CD4-positive, alpha-beta T cell treated with Interleukin-6 for 4 hours (primary cell): ENCODE measurements around the gene RHBDF2.
"Not testable (repeated sequence)": the region's sequence is repeated elsewhere in the genome, so short reads cannot be mapped to it uniquely, and the experiment has no call there.

Experiments used
- DNase-seq: peaks from one replicate; pipeline ENCODE4 v3.0.0-alpha.2; 2020; ENCODE audit warnings: mixed read lengths

Gene RHBDF2

DNA sequence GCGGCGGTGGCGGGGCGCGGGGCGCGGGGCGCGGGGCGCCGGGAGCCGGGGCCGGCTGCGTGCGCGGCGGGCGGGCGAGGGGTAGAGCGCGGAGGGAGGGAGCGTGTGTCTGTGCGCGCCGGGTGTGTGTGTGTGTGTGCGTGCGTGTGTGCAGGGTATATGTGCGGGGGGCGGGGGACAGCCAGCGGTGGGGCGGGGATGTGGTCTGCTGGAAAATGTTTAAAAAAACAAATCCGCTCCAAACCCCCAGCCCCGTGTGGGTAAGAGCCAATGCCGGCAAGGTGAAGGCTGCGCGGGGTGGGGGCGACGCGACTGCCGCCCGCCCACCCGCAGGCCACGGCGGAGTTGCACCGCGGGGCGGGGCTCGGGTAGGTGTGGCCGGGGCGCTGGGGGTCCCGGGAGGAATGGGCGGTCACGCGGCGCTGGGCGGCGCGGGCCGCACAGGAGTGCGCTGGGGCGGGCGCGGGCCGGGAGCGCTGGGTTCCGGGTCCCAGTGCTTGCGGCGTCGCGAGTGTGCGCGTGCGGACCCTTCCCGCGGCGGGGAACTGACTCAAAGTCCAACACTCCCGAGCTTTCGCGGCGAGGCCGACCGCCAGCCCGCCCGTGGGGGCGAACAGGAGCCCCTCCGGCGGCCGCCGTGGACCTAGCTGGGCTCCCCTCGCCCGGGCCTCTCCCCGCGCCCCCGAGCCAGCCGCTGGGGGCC lies 36.5 kb upstream of the RHBDF2 start, which contains the start of gene CYGB:
CYGB (minus strand) TSS at position 132 of the 703 bp plus-strand sequence. CDS start 167 bp downstream, outside the sequence.
- no peak for DNase-seq

DNA sequence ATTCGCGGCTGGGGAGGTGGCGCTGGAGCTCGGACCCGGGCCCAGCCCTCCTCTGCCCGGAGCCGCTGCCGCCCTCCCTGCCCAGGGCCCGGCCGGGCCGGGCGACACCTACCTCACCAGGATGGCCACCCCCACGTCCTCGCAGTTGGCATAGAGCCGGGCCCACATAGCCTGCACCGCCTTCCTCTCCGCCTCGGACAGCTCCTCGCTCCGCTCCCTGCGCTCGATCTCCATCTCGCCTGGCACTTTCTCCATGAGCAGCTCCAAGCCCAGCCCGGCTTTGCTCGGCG lies 36.0 kb upstream of the RHBDF2 start:
- no peak for DNase-seq

DNA sequence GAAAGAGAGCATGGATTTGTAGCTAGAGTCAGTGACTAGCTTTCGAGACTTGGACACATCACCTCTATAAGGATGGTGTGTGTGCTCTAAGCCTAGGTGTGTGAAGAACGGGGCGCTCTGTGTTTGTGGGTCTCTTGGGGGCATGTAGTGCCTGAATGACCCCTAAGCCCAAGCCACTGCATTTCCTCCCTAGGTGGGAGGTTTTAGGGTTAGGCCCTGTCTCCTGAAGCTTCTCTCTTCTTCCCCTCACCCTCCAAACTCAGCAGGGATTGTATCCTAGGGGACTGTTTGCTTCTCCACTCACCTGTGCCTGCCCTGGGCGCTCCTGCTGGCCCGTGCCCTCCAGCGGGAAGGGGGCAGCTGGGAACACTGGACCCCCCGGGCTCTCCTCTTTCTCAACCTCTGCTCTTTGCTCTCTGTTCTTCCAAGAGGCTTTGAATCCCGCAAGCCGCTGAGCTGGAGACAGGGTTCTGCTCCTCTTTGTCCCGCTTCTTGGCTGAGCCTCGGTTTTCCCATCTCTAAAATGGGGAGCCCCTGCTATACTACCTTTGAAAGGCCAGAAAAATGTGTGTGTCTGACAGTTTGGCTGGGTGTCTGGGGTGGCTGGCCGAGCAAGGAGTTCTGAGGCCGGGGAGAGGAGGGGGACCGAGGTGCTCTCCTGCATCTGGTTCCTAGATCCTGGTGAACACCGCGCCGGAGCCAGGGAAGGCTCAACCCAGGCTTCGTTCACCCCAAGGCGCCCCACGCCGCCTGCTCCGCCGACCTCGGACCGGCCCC lies 35.5 kb upstream of the RHBDF2 start:
- no peak for DNase-seq

DNA sequence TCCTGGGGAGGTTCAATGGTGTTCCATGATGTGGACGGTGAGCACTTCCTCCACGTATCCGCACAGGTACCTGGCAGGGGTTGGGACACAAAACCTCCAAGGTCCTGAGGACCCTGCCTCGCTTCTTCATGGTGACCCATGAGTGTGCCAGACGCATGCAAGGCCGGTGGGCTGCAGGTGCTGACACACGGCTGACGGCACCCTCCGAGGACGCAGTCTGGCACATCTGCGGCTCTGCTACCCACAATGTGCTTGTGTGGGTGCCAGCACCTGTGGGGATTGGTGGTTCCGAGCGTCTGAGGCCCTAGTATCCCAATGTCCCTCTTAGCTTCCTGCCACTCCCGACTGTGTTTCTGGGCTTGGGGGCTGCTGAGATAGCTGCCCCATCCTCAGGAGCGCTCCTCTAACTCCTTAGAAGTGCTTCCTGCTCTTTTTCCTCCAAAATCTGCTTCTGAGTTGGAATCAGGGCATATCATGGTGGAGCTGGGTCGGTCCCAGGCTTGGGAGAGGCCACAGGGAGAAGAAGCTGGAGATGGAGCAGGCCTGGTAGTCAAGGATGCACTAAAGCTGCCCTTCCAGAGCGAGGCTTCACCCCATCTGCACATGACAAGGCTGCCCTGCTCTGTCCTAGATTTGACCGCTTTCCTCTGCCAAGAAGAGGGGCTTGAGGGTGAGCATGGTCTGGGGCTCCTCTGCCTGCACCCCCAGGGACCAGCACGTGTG lies 34.7 kb upstream of the RHBDF2 start:
- no peak for DNase-seq

DNA sequence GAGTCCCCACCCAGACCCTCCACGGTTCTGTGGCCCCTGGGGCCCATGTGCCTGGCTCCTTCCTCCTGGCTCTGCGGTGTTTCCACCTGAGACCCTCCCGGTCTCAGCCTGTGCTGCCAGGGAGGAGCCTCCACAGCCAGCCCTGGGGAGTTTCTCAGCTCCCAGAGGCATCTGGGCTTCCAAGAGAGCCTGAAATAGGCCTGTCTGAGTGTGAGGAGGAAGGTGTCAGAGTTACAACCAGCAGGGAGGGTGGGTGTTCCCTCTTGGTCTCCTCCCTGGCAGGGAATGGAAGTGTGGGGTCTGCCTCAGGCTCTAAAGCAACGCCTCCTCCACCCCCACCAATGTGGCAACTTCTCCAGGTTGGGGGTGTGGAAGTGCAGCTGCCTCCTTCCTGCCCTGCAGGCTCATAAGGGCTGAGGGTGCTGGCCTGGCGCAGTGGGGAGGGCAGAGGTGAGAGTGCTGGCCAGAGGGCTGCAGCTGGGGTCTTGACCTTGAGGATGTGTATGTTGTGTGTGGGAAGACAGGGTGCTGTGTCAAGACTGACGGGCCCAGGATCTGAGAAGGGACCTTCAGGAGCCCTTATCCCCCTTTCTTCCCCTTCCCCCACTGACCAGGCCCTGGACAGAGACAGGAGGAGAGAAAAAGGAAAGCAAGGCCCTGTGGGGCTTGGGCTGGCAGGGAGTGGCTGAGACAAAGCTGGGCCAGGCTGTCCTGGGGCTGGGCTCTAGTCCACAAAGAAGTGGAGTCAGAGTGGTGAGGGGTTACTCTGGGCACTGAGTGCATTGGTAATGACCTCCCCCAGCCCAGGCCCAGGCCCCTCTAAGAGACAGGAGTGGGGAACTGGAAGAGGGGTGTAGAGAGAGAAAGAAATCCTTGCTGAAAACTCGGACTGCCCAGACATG lies 33.9 kb upstream of the RHBDF2 start:
- DNase-seq = no peak

GRCh38 chr17:76533640-76534359 lies 32.6 kb upstream of the RHBDF2 start:
- DNase-seq = not testable (repeated sequence)

DNA sequence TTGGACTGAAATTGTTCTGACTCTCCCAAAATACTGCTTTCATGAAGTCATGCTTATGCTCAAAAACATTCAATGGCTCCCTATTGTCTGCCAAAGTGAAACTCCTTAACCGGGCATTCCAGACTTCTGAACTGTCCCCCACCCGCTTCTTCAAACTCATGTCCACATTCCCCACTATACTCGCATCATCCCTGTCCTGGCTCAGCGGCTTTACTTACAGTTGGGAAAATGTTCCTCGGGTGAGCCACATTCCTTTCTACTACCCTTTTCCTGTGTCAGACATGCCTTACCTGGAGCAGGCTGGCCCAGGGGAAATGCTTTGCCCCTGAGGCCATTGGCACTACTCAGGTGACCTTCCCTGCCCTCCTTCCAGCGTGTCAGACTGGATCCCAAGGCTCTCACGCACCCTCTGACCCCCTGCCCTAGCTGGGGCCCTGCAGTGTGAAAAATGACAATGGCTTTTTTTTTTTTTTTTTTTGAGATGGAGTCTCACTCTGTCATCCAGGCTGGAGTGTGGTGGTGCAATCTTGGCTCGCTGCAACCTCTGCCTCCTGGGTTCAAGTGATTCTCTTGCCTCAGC lies 30.9 kb upstream of the RHBDF2 start:
- no peak for DNase-seq

DNA sequence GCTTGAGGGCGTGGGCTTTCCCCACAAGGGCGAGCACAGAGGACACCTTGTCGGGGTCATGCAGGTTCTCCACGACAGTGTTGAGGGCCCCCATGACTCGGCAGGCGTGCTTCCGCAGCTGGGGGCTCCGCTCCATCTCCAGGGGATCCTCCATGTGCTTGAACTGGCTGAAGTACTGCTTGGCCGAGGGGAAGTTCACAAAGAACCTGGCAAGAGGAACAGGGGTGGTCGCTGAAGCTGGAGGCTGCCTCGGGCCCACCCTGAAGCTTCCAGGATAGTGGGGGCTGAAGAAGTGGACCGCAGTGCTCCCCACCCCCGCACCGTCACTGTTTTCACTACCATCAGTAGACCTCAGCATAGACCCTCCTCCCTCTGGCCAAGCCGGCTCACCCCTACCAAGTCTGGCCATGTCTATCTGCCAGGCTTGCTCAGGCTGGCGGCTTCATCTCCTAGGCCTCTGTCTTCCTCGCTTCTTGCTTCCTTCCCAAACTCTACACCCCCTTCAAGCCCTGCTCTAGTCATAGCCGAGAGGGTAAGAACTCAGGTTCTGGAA lies 30.3 kb upstream of the RHBDF2 start:
- DNase-seq = no peak

DNA sequence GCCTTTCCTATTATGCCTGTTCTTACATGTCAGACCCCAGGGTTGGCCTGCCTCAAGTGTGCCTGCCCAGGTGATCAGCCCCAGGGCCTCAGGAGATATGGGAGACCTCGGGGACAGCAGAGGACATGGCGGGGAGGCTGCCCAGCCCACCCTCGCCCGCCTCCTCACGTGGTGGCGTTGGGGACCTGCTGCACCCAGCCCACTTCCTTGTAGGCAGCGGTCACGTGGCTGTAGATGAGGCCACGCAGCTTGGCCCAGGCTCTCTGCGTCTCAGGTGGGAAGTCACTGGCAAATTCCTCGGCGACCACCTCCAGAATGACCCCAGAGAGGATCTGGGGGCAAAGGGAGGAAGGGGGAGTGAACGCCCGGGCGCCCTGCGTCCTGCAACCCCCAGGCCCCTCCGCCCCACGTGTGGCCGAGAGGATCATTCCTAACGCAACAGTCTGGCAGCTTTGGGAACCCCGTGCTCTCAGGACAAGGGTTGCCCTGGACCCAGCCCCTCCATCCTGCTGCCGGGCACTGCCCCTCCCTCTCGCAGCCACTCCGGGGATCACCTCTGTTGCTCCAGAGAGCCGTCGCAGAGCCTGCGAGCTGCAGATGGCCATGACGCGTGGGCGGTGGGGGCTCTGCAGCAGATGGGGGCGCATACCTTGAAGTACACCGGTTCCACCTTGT lies 29.7 kb upstream of the RHBDF2 start:
- no peak for DNase-seq

- no peak for DNase-seq
These were observed 29.0 kb upstream of the RHBDF2 start for GRCh38 chr17:76530095-76530723.

GRCh38 chr17:76529224-76530094 lies 28.2 kb upstream of the RHBDF2 start:
- no peak for DNase-seq

DNA sequence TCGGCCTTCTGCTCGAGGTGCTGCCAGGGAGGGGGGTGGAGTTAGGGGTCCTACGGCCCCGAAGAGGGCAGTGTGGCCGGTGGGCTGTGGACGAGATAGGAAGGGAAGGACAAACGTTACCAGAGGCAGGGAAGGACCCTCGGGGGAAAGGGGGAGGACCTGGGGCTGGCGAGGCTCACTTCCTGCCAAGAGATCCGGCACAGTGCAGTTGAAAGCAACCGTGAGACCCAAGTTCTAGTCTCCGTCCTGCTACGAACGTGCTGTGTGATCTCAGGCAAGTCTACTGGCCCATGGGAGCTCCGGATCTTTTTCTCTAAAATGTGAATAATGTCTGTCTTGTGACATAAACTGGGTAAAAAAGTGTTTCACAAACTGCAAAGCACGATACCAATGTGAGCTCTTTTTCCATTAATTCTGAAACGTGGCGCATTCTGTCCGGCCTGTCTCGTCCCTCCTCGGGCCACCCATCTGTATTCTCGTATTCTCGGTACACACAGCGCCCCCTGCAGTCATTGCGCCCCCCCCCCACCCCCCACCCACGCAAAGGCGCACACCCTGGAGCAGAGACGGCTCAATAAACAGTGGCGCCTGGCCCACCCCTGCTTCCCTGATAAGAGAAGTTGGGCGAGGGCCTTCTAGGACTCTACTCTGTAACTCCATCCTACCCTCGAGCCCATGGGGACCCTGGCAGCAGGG lies 27.5 kb upstream of the RHBDF2 start:
- peak; percentile 16 for DNase-seq

- no peak for DNase-seq
These were observed 26.9 kb upstream of the RHBDF2 start for GRCh38 chr17:76528156-76528527.

- DNase-seq = peak; percentile 76
These were observed 26.3 kb upstream of the RHBDF2 start for GRCh38 chr17:76527430-76528111.

- DNase-seq = not testable (repeated sequence)
These were observed 25.8 kb upstream of the RHBDF2 start for GRCh38 chr17:76527016-76527415.

- DNase-seq = not testable (repeated sequence)
These were observed 24.2 kb upstream of the RHBDF2 start for GRCh38 chr17:76525513-76525833.

DNA sequence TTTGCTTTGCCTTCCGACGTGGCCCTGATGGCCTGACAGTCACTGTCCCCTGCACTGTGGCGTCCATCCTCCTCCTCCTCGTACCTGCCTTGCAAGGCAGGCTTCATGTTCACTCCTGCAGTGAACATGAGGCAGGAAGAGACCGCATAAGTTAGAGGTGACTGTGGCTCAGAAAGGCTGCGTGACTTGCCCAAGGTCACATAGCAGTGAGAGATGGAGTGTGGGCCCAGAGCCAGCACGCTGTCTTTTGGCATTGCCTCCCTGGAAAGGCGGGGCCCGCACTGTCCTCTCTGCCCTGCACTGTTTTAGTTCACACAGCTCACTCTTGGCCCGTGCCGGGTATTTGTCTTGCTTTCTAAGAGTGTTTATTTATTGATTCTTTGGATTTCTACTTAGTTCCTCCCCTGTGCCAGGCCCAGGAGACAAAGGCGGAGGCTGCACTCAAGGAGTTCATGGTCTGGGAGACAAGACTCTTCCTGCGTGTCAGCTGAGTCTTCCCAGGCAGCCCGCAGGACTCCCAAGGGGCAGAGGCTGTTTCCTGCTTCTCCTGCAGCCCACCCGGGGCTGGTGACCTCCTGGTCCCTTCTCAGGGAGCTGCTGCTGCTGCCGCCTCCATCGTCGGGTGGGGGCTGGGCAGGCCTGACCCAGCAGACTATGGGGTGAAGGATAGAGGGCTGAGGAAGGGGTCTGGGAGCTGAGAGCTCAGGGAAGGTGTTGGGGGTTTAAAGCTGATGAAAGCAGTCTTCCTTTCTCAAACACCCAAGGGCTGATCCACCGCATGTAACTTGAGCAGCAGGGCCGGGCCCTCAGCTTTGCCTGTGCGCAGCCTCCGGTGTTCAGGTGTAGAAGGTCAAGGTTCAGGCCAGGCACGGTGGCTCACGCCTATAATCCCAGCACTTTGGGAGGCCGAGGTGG lies 23.6 kb upstream of the RHBDF2 start:
- no peak for DNase-seq
